HepG2 (cell line): ENCODE data around the gene DCK. TPM values are rescaled to one million over a fixed set of nuclear protein-coding genes. Genes with fewer than 3 reads are reported as not detected.

ENCODE experiments used
- ZC3H4 ChIP-seq: sonication (generic); formaldehyde crosslinking; IDR thresholded peaks from 2 replicates; pipeline ENCODE4 v1.4.0; 2020; ENCODE audit warnings: missing genetic modification reagents, borderline replicate concordance
- ZNF232 ChIP-seq: sonication (generic); formaldehyde crosslinking; IDR thresholded peaks from 2 replicates; pipeline ENCODE4 v1.4.0; 2020; ENCODE audit warnings: missing genetic modification reagents, borderline replicate concordance
- polyA plus RNA-seq, 8 experiments: library from polyadenylated mRNA; depleted of rRNA in 3 of 8; stranded (reverse) in 7 of 8; unstranded in 1 of 8; fragments of >200 nt; fragmentation: Illumina TruSeq in 4 of 8; extraction: Trizol in 4 of 8; gene quantifications; 2 replicates each; pipeline versions ENCODE4 v1.2.1 to v1.2.3, GENCODE V29; 2011 to 2016; ENCODE audit warnings: low read depth in 4 of 8, missing spikeins in 1 of 8, mixed read lengths in 1 of 8; ENCODE audit not compliant: insufficient read depth in 1 of 8
- total RNA-seq, 5 experiments: library from RNA; depleted of rRNA; stranded (reverse); fragments of >200 nt; fragmentation: Illumina TruSeq; extraction: Trizol; gene quantifications; 2 replicates each; pipeline ENCODE4 v1.2.3, GENCODE V29; 2016; ENCODE audit warnings: low read depth in 1 of 5
- TF ChIP-seq, protein P1 (sequence below): sonication (generic); formaldehyde crosslinking; IDR thresholded peaks from 2 replicates; pipeline ENCODE4 v1.4.0; 2020; ENCODE audit warnings: missing genetic modification reagents
- TF ChIP-seq, protein P2 (sequence below): sonication (generic); formaldehyde crosslinking; IDR thresholded peaks from 2 replicates; pipeline ENCODE4 v1.5.0; 2020; ENCODE audit warnings: mild to moderate bottlenecking, low read depth, missing genetic modification reagents, borderline replicate concordance
- TF ChIP-seq, protein P3 (sequence below): sonication (generic); formaldehyde crosslinking; IDR thresholded peaks from 2 replicates; pipeline ENCODE4 v1.4.0; 2020; ENCODE audit warnings: mild to moderate bottlenecking, missing genetic modification reagents, borderline replicate concordance
- TF ChIP-seq, protein P4 (sequence below): sonication (generic); formaldehyde crosslinking; IDR thresholded peaks from 2 replicates; pipeline ENCODE4 v1.4.0; 2020; ENCODE audit warnings: low read depth, missing genetic modification reagents

DCK gene
- total and polyA plus RNA-seq, 2 of the 13 experiments (the other 11 are each of a cell fraction or from before 2014, with no cell fraction given), result 5.7 to 21.8 TPM

DNA sequence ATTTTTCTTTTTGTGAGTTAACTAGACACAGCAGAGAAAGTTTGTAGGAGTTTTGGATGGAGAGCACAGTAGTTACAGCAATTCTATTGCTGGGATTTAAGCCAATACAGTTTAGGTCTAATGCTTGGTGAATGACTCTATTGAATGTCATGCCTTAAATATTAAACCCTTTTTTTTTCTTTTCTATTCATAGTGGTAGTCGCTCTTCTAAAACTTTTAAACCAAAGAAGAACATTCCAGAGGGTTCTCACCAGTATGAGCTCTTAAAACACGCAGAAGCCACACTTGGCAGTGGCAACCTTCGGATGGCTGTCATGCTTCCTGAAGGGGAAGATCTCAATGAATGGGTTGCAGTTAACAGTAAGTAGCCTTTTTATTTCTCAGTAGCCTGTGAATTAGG, 34.8 kb upstream of the DCK start (continued):
- TF ChIP-seq, protein P1, sequence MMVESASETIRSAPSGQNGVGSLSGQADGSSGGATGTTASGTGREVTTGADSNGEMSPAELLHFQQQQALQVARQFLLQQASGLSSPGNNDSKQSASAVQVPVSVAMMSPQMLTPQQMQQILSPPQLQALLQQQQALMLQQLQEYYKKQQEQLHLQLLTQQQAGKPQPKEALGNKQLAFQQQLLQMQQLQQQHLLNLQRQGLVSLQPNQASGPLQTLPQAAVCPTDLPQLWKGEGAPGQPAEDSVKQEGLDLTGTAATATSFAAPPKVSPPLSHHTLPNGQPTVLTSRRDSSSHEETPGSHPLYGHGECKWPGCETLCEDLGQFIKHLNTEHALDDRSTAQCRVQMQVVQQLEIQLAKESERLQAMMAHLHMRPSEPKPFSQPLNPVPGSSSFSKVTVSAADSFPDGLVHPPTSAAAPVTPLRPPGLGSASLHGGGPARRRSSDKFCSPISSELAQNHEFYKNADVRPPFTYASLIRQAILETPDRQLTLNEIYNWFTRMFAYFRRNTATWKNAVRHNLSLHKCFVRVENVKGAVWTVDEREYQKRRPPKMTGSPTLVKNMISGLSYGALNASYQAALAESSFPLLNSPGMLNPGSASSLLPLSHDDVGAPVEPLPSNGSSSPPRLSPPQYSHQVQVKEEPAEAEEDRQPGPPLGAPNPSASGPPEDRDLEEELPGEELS (CRISPR knock-in tag), result no peak
- no peak for TF ChIP-seq ZNF232 (CRISPR knock-in tag)
- no peak for TF ChIP-seq ZC3H4
- TF ChIP-seq, protein P2, sequence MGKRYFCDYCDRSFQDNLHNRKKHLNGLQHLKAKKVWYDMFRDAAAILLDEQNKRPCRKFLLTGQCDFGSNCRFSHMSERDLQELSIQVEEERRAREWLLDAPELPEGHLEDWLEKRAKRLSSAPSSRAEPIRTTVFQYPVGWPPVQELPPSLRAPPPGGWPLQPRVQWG (CRISPR knock-in tag), result no peak
- TF ChIP-seq, protein P3, sequence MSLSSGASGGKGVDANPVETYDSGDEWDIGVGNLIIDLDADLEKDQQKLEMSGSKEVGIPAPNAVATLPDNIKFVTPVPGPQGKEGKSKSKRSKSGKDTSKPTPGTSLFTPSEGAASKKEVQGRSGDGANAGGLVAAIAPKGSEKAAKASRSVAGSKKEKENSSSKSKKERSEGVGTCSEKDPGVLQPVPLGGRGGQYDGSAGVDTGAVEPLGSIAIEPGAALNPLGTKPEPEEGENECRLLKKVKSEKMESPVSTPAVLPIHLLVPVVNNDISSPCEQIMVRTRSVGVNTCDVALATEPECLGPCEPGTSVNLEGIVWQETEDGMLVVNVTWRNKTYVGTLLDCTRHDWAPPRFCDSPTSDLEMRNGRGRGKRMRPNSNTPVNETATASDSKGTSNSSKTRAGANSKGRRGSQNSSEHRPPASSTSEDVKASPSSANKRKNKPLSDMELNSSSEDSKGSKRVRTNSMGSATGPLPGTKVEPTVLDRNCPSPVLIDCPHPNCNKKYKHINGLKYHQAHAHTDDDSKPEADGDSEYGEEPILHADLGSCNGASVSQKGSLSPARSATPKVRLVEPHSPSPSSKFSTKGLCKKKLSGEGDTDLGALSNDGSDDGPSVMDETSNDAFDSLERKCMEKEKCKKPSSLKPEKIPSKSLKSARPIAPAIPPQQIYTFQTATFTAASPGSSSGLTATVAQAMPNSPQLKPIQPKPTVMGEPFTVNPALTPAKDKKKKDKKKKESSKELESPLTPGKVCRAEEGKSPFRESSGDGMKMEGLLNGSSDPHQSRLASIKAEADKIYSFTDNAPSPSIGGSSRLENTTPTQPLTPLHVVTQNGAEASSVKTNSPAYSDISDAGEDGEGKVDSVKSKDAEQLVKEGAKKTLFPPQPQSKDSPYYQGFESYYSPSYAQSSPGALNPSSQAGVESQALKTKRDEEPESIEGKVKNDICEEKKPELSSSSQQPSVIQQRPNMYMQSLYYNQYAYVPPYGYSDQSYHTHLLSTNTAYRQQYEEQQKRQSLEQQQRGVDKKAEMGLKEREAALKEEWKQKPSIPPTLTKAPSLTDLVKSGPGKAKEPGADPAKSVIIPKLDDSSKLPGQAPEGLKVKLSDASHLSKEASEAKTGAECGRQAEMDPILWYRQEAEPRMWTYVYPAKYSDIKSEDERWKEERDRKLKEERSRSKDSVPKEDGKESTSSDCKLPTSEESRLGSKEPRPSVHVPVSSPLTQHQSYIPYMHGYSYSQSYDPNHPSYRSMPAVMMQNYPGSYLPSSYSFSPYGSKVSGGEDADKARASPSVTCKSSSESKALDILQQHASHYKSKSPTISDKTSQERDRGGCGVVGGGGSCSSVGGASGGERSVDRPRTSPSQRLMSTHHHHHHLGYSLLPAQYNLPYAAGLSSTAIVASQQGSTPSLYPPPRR (CRISPR knock-in tag), result no peak
- TF ChIP-seq, protein P4, sequence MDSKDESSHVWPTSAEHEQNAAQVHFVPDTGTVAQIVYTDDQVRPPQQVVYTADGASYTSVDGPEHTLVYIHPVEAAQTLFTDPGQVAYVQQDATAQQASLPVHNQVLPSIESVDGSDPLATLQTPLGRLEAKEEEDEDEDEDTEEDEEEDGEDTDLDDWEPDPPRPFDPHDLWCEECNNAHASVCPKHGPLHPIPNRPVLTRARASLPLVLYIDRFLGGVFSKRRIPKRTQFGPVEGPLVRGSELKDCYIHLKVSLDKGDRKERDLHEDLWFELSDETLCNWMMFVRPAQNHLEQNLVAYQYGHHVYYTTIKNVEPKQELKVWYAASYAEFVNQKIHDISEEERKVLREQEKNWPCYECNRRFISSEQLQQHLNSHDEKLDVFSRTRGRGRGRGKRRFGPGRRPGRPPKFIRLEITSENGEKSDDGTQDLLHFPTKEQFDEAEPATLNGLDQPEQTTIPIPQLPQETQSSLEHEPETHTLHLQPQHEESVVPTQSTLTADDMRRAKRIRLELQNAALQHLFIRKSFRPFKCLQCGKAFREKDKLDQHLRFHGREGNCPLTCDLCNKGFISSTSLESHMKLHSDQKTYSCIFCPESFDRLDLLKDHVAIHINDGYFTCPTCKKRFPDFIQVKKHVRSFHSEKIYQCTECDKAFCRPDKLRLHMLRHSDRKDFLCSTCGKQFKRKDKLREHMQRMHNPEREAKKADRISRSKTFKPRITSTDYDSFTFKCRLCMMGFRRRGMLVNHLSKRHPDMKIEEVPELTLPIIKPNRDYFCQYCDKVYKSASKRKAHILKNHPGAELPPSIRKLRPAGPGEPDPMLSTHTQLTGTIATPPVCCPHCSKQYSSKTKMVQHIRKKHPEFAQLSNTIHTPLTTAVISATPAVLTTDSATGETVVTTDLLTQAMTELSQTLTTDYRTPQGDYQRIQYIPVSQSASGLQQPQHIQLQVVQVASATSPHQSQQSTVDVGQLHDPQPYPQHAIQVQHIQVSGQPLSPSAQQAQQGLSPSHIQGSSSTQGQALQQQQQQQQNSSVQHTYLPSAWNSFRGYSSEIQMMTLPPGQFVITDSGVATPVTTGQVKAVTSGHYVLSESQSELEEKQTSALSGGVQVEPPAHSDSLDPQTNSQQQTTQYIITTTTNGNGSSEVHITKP (CRISPR knock-in tag), result no peak
